HG03460 (cell line): ENCODE measurements around the gene OTC.

Source experiments
- ATAC-seq: cut with Tn5 transposase; IDR thresholded peaks from one replicate; pipeline ENCODE4 v1.9.1; 2021; ENCODE audit not compliant: unreplicated experiment

The OTC gene

GRCh38 chrX:38465686-38466085, 113.3 kb downstream of the OTC start:
- no peak for ATAC-seq

GRCh38 chrX:38468563-38469157, 116.3 kb downstream of the OTC start:
- ATAC-seq, result no peak
